Retinal pigment epithelial cell (primary cell): ENCODE results near the gene FAM43B.

Source experiments
- DNase-seq: peaks from one replicate; pipeline ENCODE4 v3.0.0-alpha.2; 2010; ENCODE audit warnings: low read depth
- H3K4me3 ChIP-seq: 2 replicates; pipeline ENCODE4 v1.5.1; 2011; ENCODE audit warnings: mild to moderate bottlenecking, low read length, control low read depth, moderate library complexity
- CTCF ChIP-seq: conservative IDR thresholded peaks from 2 replicates; pipeline ENCODE4 v1.5.1; 2011; ENCODE audit warnings: low read depth, low read length, control low read depth, inconsistent platforms

FAM43B gene

GRCh38 chr1:20552728-20553445 lies 514 bp downstream of the FAM43B start:
- no peak for DNase-seq
- peak overlapping the region; percentile 42 for H3K4me3 ChIP-seq
- no peak for TF ChIP-seq CTCF

GRCh38 chr1:20555025-20555757 lies 2.8 kb downstream of the FAM43B start:
- no peak for DNase-seq
- no peak for TF ChIP-seq CTCF
- H3K4me3 ChIP-seq: no peak overlapping the region

GRCh38 chr1:20555758-20556120 lies 3.4 kb downstream of the FAM43B start:
- no peak for TF ChIP-seq CTCF
- no peak for DNase-seq
- H3K4me3 ChIP-seq: no peak overlapping the region

GRCh38 chr1:20558191-20558590 lies 5.8 kb downstream of the FAM43B start:
- no peak for DNase-seq
- H3K4me3 ChIP-seq: no peak overlapping the region

GRCh38 chr1:20560966-20561365 lies 8.6 kb downstream of the FAM43B start:
- no peak for DNase-seq
- TF ChIP-seq CTCF: no peak
- H3K4me3 ChIP-seq: no peak overlapping the region

More at GRCh38 chr1:20558191-20558590, 5.8 kb downstream of the FAM43B start:
- TF ChIP-seq CTCF: no peak

- H3K4me3 ChIP-seq: no peak overlapping the region
- no peak for DNase-seq
- TF ChIP-seq CTCF: no peak
These were observed 12.9 kb downstream of the FAM43B start for GRCh38 chr1:20565234-20565633.
